ENCODE results near the gene TPM3.
A peak's percentile ranks its signal among the peaks of the same experiment; 100 is the strongest.
"Not testable (repeated sequence)": the region's sequence is repeated elsewhere in the genome, so short reads cannot be mapped to it uniquely, and the experiment has no call there.

Gene TPM3

GRCh38 chr1:154158307-154159125 is 33.4 kb downstream of the TPM3 start:
- FAIRE-seq = no peak

- FAIRE-seq = no peak
Observed at GRCh38 chr1:154157520-154158306, 34.2 kb downstream of the TPM3 start.

- FAIRE-seq = no peak
Observed at GRCh38 chr1:154155251-154155650, 36.6 kb downstream of the TPM3 start.

GRCh38 chr1:154154534-154155191 is 37.2 kb downstream of the TPM3 start, which contains the start of gene NUP210L:
NUP210L (minus strand) TSS chr1:154155073.
- FAIRE-seq = no peak

- FAIRE-seq = no peak
Observed at GRCh38 chr1:154154053-154154452, 37.8 kb downstream of the TPM3 start.

GRCh38 chr1:154151311-154151710 is 40.6 kb downstream of the TPM3 start:
- FAIRE-seq = no peak

GRCh38 chr1:154148807-154149206 is 43.1 kb downstream of the TPM3 start:
- FAIRE-seq = no peak

GRCh38 chr1:154147505-154147904 is 44.4 kb downstream of the TPM3 start:
- FAIRE-seq = not testable (repeated sequence)

- peak; percentile 74 for FAIRE-seq
Observed at GRCh38 chr1:154145986-154146385, 45.9 kb downstream of the TPM3 start.

GRCh38 chr1:154142358-154142757 is 49.5 kb downstream of the TPM3 start:
- FAIRE-seq = no peak

- FAIRE-seq = no peak
Observed at GRCh38 chr1:154141240-154141639, 50.7 kb downstream of the TPM3 start.

GRCh38 chr1:154137888-154138287 is 54.0 kb downstream of the TPM3 start:
- FAIRE-seq = no peak

GRCh38 chr1:154133256-154133655 is 58.6 kb downstream of the TPM3 start:
- no peak for FAIRE-seq

- FAIRE-seq = no peak
Observed at GRCh38 chr1:154129391-154129970, 62.4 kb downstream of the TPM3 start.

GRCh38 chr1:154123205-154123604 is 68.7 kb downstream of the TPM3 start:
- FAIRE-seq = not testable (repeated sequence)

- no peak for FAIRE-seq
Observed at GRCh38 chr1:154117642-154118041, 74.3 kb downstream of the TPM3 start.

GRCh38 chr1:154115180-154115579 is 76.7 kb downstream of the TPM3 start:
- FAIRE-seq = no peak
